GM19463 (cell line): ENCODE results near the gene POLL.

Source experiments
- ATAC-seq: cut with Tn5 transposase; IDR thresholded peaks from one replicate; pipeline ENCODE4 v1.9.1; 2021; ENCODE audit warnings: mild to moderate bottlenecking, moderate library complexity; ENCODE audit not compliant: unreplicated experiment

Gene POLL

DNA sequence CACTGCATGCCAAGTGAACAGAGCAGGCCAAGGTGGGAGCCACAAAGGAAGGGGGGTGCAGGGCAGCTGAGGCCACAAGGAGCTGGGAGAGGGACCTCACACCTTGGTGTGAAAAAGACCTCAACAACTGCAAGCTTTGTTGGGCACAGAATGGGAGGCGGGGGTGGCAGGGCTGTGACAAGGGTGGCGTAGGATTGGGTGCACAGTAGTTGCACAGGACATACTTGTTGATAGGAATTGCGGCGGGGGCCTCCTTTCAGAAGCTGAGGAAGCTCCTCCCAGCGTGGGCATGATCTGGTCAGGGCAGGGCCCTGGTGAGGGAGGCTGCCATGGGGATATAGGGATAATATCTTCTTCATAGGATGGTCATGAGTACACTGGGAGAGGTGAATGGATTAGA lies 25.8 kb downstream of the POLL start:
- no peak for ATAC-seq

GRCh38 chr10:101561068-101561915 lies 26.8 kb downstream of the POLL start:
- ATAC-seq, result no peak

DNA sequence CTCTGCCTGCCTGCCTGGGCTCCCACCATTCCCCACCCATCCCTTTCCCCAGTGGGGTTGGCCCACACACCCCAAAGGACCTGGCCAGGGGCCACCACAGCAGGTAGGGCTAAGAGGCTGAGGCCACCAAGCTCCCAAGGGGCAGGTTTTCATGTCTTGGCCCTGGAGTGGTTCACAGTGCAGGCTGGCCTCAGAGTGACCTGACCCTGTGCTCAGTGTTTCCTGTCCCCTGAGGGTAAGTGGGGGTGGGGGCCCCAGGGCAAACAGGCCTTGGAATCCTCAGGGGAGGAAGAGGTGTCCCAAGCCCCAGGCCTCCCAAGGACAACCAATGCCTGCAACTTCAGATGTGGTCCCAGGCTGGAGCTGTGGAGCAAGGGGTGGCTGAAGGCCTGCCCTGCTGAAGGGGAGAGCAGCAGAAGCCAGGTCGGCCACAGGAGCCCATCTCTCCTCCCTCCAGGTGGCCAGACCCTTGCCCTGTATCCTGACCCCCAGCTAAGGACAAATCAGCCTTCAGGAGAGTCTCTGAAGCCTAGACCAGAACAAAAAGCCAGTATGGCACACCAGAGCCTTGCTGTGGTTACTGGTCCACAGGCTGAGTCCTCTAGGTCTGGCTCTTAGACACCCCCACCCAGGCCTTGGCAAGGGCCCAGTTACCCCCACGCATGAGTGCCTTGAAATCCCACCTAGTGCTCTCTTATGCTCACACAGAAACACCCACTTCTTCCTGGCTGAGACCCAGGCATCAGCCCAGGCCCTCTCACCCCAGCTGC lies 27.6 kb downstream of the POLL start:
- ATAC-seq, result no peak

DNA sequence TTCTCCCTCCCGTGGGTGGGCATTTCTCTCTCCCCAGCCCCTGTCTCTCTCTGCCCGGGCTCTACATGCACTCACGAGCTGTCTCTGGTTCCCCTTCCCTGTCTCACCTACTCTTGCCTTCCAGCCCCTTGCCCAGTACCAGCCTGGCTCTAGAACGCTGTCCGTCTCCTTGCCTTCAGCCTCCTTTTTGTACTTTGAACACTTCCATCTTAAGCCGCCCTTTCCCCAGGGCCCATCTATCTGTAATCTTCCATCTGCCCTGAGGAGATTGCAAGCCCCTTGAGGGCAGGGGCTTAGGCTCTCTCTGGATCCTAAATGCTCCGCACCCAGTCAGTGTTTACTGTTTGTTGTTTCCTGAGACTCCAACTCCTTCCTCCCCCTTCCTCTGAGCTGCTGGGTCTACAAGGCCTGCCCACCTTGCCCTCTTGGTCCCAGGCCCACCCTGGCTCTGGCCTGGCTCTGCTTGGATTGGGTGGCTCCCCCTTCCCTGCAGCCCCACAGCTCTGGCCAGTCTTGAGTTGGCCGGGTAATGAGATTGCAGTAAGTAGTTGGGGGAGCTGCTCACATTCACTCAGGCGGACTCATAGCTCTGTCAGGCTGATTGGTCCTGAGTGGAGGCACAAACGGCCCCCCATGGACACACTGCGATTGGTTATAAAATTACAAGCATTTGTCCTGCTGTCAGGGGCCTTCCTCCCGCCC lies 28.3 kb downstream of the POLL start:
- ATAC-seq, result no peak

DNA sequence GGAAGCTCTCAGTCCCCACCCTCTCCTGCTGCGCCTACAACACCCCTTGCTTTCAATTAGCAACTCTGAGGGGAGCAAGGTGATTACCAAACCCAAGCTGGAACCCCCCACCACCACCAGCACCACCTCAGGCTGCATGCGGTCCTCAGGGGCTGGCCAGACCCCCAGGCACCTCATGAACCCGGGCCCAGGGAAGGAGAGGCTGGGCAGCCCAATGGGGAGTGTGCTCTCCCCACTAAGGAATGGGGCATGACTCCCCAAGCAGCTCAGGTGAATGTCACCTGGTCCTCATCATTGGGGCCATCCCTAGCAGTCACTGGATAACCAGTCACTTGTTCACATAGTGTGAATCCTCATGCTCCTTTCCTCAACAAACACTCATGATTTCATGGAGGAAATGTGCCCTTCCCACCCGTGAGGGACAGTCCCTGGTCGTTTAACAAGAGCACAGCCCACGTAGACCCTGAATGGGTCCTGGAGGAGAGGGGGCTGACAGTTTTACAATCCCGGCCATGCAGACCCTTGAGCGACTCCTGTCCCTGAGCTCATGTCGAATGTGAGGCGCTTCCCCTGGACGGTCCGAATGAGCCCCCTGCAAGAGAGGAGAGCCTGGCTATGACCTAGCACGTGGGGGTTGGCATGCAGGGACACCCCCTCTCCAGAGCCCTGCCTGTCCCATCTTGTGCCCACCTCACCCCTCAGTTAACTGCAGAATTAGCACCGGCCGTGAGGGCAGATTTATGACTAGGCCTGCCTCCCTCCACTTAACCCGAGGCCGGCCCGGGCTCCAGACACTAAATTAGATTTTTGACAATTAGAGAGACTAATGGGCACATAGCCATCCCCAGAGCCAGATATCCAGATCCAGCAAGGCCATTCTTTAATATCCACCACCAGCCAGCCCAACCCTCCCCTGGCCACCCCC lies 29.1 kb downstream of the POLL start:
- ATAC-seq, result no peak

DNA sequence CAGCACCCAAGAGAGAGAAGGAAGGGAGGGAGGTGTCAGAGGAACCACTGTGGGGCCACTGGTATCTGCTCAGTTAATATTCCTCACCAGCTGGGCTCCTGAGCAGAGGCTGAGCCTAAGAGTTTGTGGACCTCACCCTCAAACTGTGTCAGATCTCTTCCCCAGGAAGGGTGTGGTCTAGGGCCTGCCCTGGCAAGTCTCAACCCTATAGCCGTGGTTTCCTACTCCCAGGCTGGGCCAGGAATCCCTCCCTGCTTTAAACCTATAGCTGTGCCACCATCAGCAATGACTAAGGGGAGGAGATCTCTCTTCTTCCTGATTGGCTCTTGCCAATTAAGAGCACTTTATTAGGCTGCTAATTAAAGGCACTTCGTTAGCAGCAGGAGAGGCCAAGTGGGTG lies 29.9 kb downstream of the POLL start:
- no peak for ATAC-seq

- ATAC-seq, result no peak
Measured at GRCh38 chr10:101557541-101557940, 30.5 kb downstream of the POLL start.

- ATAC-seq, result no peak
Measured at GRCh38 chr10:101552442-101552841, 35.6 kb downstream of the POLL start.

- no peak for ATAC-seq
Measured at GRCh38 chr10:101550965-101551364, 37.1 kb downstream of the POLL start.

DNA sequence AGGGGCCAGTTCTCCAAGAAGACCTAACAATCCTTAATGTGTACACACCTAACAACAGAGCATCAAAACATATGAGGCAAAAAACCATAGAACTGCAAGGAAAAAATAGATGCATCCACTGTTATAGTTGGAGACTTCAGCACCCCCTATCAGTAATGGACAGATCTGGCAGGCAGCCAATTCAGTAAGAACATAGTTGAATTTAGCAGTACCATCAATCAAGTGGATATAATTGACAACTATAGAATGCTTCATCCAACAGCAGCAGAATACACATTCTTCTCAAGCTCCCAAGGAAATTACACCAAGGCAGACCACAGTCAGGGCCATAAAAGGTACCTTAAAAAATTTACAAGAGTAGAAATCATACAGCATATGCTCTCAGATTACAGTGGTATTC lies 42.2 kb downstream of the POLL start:
- ATAC-seq, result no peak

- no peak for ATAC-seq
Measured at GRCh38 chr10:101538446-101538845, 49.6 kb downstream of the POLL start.

- no peak for ATAC-seq
Measured at GRCh38 chr10:101536800-101537199, 51.3 kb downstream of the POLL start.

GRCh38 chr10:101535949-101536348 lies 52.1 kb downstream of the POLL start:
- ATAC-seq, result no peak

- ATAC-seq, result no peak
Measured at GRCh38 chr10:101529725-101530553, 58.1 kb downstream of the POLL start.

- no peak for ATAC-seq
Measured at GRCh38 chr10:101529207-101529606, 58.9 kb downstream of the POLL start.
